ENCODE measurements around the gene PPP1R3E.
A peak's percentile ranks its signal among the peaks of the same experiment; 100 is the strongest.

The PPP1R3E gene

GRCh38 chr14:23322568-23323517, 20.2 kb upstream of the PPP1R3E start:
- DNase-seq (ENCODE audit: low read depth, low spot score) = no peak

GRCh38 chr14:23321572-23322547, 19.2 kb upstream of the PPP1R3E start:
- no peak for DNase-seq (ENCODE audit: low read depth, low spot score)

GRCh38 chr14:23320584-23321571, 18.2 kb upstream of the PPP1R3E start, which contains the start of gene PABPN1:
PABPN1 (plus strand) TSS chr14:23321457; CDS start chr14:23321470, 13 bp downstream.
- peak; percentile 95 for DNase-seq (ENCODE audit: low read depth, low spot score)

- DNase-seq (ENCODE audit: low read depth, low spot score) = no peak
Measured at GRCh38 chr14:23319746-23320583, 17.3 kb upstream of the PPP1R3E start.

- DNase-seq (ENCODE audit: low read depth, low spot score) = no peak
Measured at GRCh38 chr14:23316300-23316699, 13.6 kb upstream of the PPP1R3E start.

- DNase-seq (ENCODE audit: low read depth, low spot score) = no peak
Measured at GRCh38 chr14:23310546-23310945, 7.9 kb upstream of the PPP1R3E start.

GRCh38 chr14:23308721-23309445, 6.2 kb upstream of the PPP1R3E start:
- no peak for DNase-seq (ENCODE audit: low read depth, low spot score)

GRCh38 chr14:23307687-23308644, 5.3 kb upstream of the PPP1R3E start:
- DNase-seq (ENCODE audit: low read depth, low spot score) = no peak

- DNase-seq (ENCODE audit: low read depth, low spot score) = no peak
Measured at GRCh38 chr14:23307146-23307530, 4.5 kb upstream of the PPP1R3E start.

- DNase-seq (ENCODE audit: low read depth, low spot score) = no peak
Measured at GRCh38 chr14:23306412-23307145, 3.9 kb upstream of the PPP1R3E start, which contains the start of gene BCL2L2. BCL2L2 (plus strand) TSS chr14:23306833; CDS start chr14:23307768, 935 bp downstream.

GRCh38 chr14:23301969-23302289, 730 bp downstream of the PPP1R3E start:
- peak; percentile 34 for DNase-seq (ENCODE audit: low read depth, low spot score)

- peak; percentile 90 for DNase-seq (ENCODE audit: low read depth, low spot score)
Measured at GRCh38 chr14:23301288-23301968, 1.2 kb downstream of the PPP1R3E start.

GRCh38 chr14:23300687-23301223, 1.9 kb downstream of the PPP1R3E start:
- DNase-seq (ENCODE audit: low read depth, low spot score) = no peak

- no peak for DNase-seq (ENCODE audit: low read depth, low spot score)
Measured at GRCh38 chr14:23299986-23300686, 2.5 kb downstream of the PPP1R3E start.

- no peak for DNase-seq (ENCODE audit: low read depth, low spot score)
Measured at GRCh38 chr14:23299211-23299957, 3.3 kb downstream of the PPP1R3E start.

Data from activated naive CD8-positive, alpha-beta T cell treated with anti-CD3 and anti-CD28 coated beads, Interleukin-2, amount 50 U/mL, for 16 hours (primary cell).